ENCODE results near the gene MTFP1.
A peak's percentile ranks its signal among the peaks of the same experiment; 100 is the strongest.

The MTFP1 gene

GRCh38 chr22:30452861-30453260 lies 27.3 kb downstream of the MTFP1 start:
- no peak overlapping the region for H3K4me2 ChIP-seq (ENCODE audit: low read length)
- H3K4me1 ChIP-seq (ENCODE audit: low read length), result no peaks in the 10 kb centered on the region
- no peak overlapping the region for H3K9ac ChIP-seq (ENCODE audit: low read length)
- H3K27me3 ChIP-seq (ENCODE audit: low read depth, low read length), result peaks cover 10% of the 10 kb centered on the region; the same call in 1 of the 2 replicates
- TF ChIP-seq EZH2phosphoT487 (IDR thresholded peaks at IDR 0.05; ENCODE audit: low read depth) (no peak), CTCF (IDR thresholded peaks at IDR 0.05; ENCODE audit: low read depth, low read length) (no peak)
- H4K20me1 ChIP-seq (ENCODE audit: insufficient read depth, low read length), result no peaks in the 10 kb centered on the region
- no peaks in the 10 kb centered on the region for H3K79me2 ChIP-seq (ENCODE audit: low read length)
- no peaks in the 10 kb centered on the region for H3K9me3 ChIP-seq (ENCODE audit: insufficient read depth, low read length)
- H3K4me3 ChIP-seq (ENCODE audit: low read length), result no peak overlapping the region
- no peaks in the 10 kb centered on the region for H3K36me3 ChIP-seq (replicated peaks; ENCODE audit: low read depth, low read length)
- H2AFZ ChIP-seq (ENCODE audit: low read depth, low read length), result no peak overlapping the region
- H3K27ac ChIP-seq (ENCODE audit: low read length), result no peak overlapping the region

GRCh38 chr22:30453731-30454510 lies 28.4 kb downstream of the MTFP1 start:
- H3K4me2 ChIP-seq (ENCODE audit: low read length), result no peak overlapping the region
- no peak overlapping the region for H3K27ac ChIP-seq (ENCODE audit: low read length)
- H3K4me3 ChIP-seq (ENCODE audit: low read length), result no peak overlapping the region

GRCh38 chr22:30455075-30455840 lies 29.7 kb downstream of the MTFP1 start:
- H2AFZ ChIP-seq (ENCODE audit: low read depth, low read length), result no peak overlapping the region
- H3K27ac ChIP-seq (ENCODE audit: low read length), result no peak overlapping the region
- H3K4me3 ChIP-seq (ENCODE audit: low read length), result no peak overlapping the region
- H3K36me3 ChIP-seq (replicated peaks; ENCODE audit: low read depth, low read length), result no peaks in the 10 kb centered on the region
- TF ChIP-seq EZH2phosphoT487 (IDR thresholded peaks at IDR 0.05; ENCODE audit: low read depth) (no peak), CTCF (IDR thresholded peaks at IDR 0.05; ENCODE audit: low read depth, low read length) (no peak)
- H3K27me3 ChIP-seq (ENCODE audit: low read depth, low read length), result peaks cover 10% of the 10 kb centered on the region; the same call in 1 of the 2 replicates
- H3K4me1 ChIP-seq (ENCODE audit: low read length), result no peaks in the 10 kb centered on the region
- no peak overlapping the region for H3K4me2 ChIP-seq (ENCODE audit: low read length)
- no peaks in the 10 kb centered on the region for H3K79me2 ChIP-seq (ENCODE audit: low read length)
- no peaks in the 10 kb centered on the region for H3K9me3 ChIP-seq (ENCODE audit: insufficient read depth, low read length)
- no peak overlapping the region for H3K9ac ChIP-seq (ENCODE audit: low read length)
- no peaks in the 10 kb centered on the region for H4K20me1 ChIP-seq (ENCODE audit: insufficient read depth, low read length)

More at GRCh38 chr22:30453731-30454510, 28.4 kb downstream of the MTFP1 start:
- Histone ChIP-seq H3K9ac (ENCODE audit: low read length) (no peak overlapping the region), H3K4me1 (ENCODE audit: low read length) (no peaks in the 10 kb centered on the region), H3K27me3 (ENCODE audit: low read depth, low read length) (peaks cover 10% of the 10 kb centered on the region; the same call in 1 of the 2 replicates), H3K9me3 (ENCODE audit: insufficient read depth, low read length) (no peaks in the 10 kb centered on the region), H3K36me3 (replicated peaks; ENCODE audit: low read depth, low read length) (no peaks in the 10 kb centered on the region), H3K79me2 (ENCODE audit: low read length) (no peaks in the 10 kb centered on the region), H4K20me1 (ENCODE audit: insufficient read depth, low read length) (no peaks in the 10 kb centered on the region), H2AFZ (ENCODE audit: low read depth, low read length) (no peak overlapping the region)
- TF ChIP-seq EZH2phosphoT487 (IDR thresholded peaks at IDR 0.05; ENCODE audit: low read depth) (no peak), CTCF (IDR thresholded peaks at IDR 0.05; ENCODE audit: low read depth, low read length) (peak; percentile 12; the same call in 1 of the 2 replicates)

- Histone ChIP-seq H3K4me1 (ENCODE audit: low read length) (no peaks in the 10 kb centered on the region), H3K4me2 (ENCODE audit: low read length) (no peak overlapping the region), H3K27me3 (ENCODE audit: low read depth, low read length) (0 out of 2 replicates have a peak, but pooled peaks cover 2% of the 10 kb centered on the region), H4K20me1 (ENCODE audit: insufficient read depth, low read length) (no peaks in the 10 kb centered on the region), H3K27ac (ENCODE audit: low read length) (no peak overlapping the region), H3K9ac (ENCODE audit: low read length) (no peak overlapping the region), H3K9me3 (ENCODE audit: insufficient read depth, low read length) (no peaks in the 10 kb centered on the region), H2AFZ (ENCODE audit: low read depth, low read length) (no peak overlapping the region), H3K79me2 (ENCODE audit: low read length) (no peaks in the 10 kb centered on the region), H3K4me3 (ENCODE audit: low read length) (no peak overlapping the region), H3K36me3 (replicated peaks; ENCODE audit: low read depth, low read length) (no peaks in the 10 kb centered on the region)
- TF ChIP-seq CTCF (IDR thresholded peaks at IDR 0.05; ENCODE audit: low read depth, low read length) (no peak), EZH2phosphoT487 (IDR thresholded peaks at IDR 0.05; ENCODE audit: low read depth) (no peak)
Measured at GRCh38 chr22:30457981-30458380, 32.4 kb downstream of the MTFP1 start.
